ENCODE data around the gene ZDHHC11B.
"Not testable (repeated sequence)": the region's sequence is repeated elsewhere in the genome, so short reads cannot be mapped to it uniquely, and the experiment has no call there.

Gene ZDHHC11B

GRCh38 chr5:770585-770984 lies 13.9 kb downstream of the ZDHHC11B start:
- not testable (repeated sequence) for DNase-seq (ENCODE audit: low read depth in 3 of 3, low spot score in 1 of 3)

- not testable (repeated sequence) for DNase-seq (ENCODE audit: low read depth in 3 of 3, low spot score in 1 of 3)
Observed at GRCh38 chr5:769485-770145, 14.9 kb downstream of the ZDHHC11B start.

- no peak for DNase-seq (ENCODE audit: low read depth in 3 of 3, low spot score in 1 of 3)
Observed at GRCh38 chr5:766666-767431, 17.7 kb downstream of the ZDHHC11B start.

- DNase-seq (ENCODE audit: low read depth in 3 of 3, low spot score in 1 of 3), result no peak
Observed at GRCh38 chr5:765948-766631, 18.4 kb downstream of the ZDHHC11B start.

- no peak for DNase-seq (ENCODE audit: low read depth in 3 of 3, low spot score in 1 of 3)
Observed at GRCh38 chr5:763998-764781, 20.3 kb downstream of the ZDHHC11B start.

- no peak for DNase-seq (ENCODE audit: low read depth in 3 of 3, low spot score in 1 of 3)
Observed at GRCh38 chr5:763397-763796, 21.1 kb downstream of the ZDHHC11B start.

- DNase-seq (ENCODE audit: low read depth in 3 of 3, low spot score in 1 of 3), result not testable (repeated sequence)
Observed at GRCh38 chr5:762996-763395, 21.5 kb downstream of the ZDHHC11B start.

GRCh38 chr5:761854-762710 lies 22.4 kb downstream of the ZDHHC11B start:
- no peak for DNase-seq (ENCODE audit: low read depth in 3 of 3, low spot score in 1 of 3)

- no peak for DNase-seq (ENCODE audit: low read depth in 3 of 3, low spot score in 1 of 3)
Observed at GRCh38 chr5:761059-761771, 23.3 kb downstream of the ZDHHC11B start.

- DNase-seq (ENCODE audit: low read depth in 3 of 3, low spot score in 1 of 3), result no peak
Observed at GRCh38 chr5:760363-761058, 24.0 kb downstream of the ZDHHC11B start.

GRCh38 chr5:759781-760362 lies 24.7 kb downstream of the ZDHHC11B start:
- no peak for DNase-seq (ENCODE audit: low read depth in 3 of 3, low spot score in 1 of 3)

- peak in 1 of 3 donors; percentile 44 for DNase-seq (ENCODE audit: low read depth in 3 of 3, low spot score in 1 of 3)
Observed at GRCh38 chr5:759111-759751, 25.3 kb downstream of the ZDHHC11B start.

GRCh38 chr5:758698-759053 lies 25.9 kb downstream of the ZDHHC11B start:
- no peak for DNase-seq (ENCODE audit: low read depth in 3 of 3, low spot score in 1 of 3)

GRCh38 chr5:757931-758697 lies 26.4 kb downstream of the ZDHHC11B start:
- DNase-seq (ENCODE audit: low read depth in 3 of 3, low spot score in 1 of 3), result no peak

- no peak for DNase-seq (ENCODE audit: low read depth in 3 of 3, low spot score in 1 of 3)
Observed at GRCh38 chr5:757346-757930, 27.1 kb downstream of the ZDHHC11B start.

GRCh38 chr5:756865-757345 lies 27.6 kb downstream of the ZDHHC11B start:
- DNase-seq (ENCODE audit: low read depth in 3 of 3, low spot score in 1 of 3), result no peak

- no peak for DNase-seq (ENCODE audit: low read depth in 3 of 3, low spot score in 1 of 3)
Observed at GRCh38 chr5:756171-756570, 28.4 kb downstream of the ZDHHC11B start.
